GM21619 (cell line): ENCODE results near the gene RAB28.
"Not testable (repeated sequence)": the region's sequence is repeated elsewhere in the genome, so short reads cannot be mapped to it uniquely, and the experiment has no call there.

Experiments
- ATAC-seq: cut with Tn5 transposase; IDR thresholded peaks from one replicate; pipeline ENCODE4 v1.9.1; 2021; ENCODE audit not compliant: unreplicated experiment

Gene RAB28

GRCh38 chr4:13452927-13453579 is 31.1 kb downstream of the RAB28 start:
- no peak for ATAC-seq

- no peak for ATAC-seq
Observed at GRCh38 chr4:13449590-13449989, 34.5 kb downstream of the RAB28 start.

GRCh38 chr4:13445841-13446790 is 38.0 kb downstream of the RAB28 start:
- no peak for ATAC-seq

- no peak for ATAC-seq
Observed at GRCh38 chr4:13441506-13441905, 42.6 kb downstream of the RAB28 start.

- no peak for ATAC-seq
Observed at GRCh38 chr4:13436962-13437361, 47.2 kb downstream of the RAB28 start.

GRCh38 chr4:13432453-13432852 is 51.7 kb downstream of the RAB28 start:
- no peak for ATAC-seq

- no peak for ATAC-seq
Observed at GRCh38 chr4:13430834-13431568, 53.1 kb downstream of the RAB28 start.

GRCh38 chr4:13427599-13428325 is 56.4 kb downstream of the RAB28 start:
- ATAC-seq = no peak

GRCh38 chr4:13415068-13415785 is 68.9 kb downstream of the RAB28 start:
- ATAC-seq = no peak

- no peak for ATAC-seq
Observed at GRCh38 chr4:13413729-13414437, 70.3 kb downstream of the RAB28 start.

GRCh38 chr4:13411942-13412341 is 72.2 kb downstream of the RAB28 start:
- ATAC-seq = no peak

- ATAC-seq = no peak
Observed at GRCh38 chr4:13409324-13409723, 74.8 kb downstream of the RAB28 start.

- ATAC-seq = not testable (repeated sequence)
Observed at GRCh38 chr4:13406156-13406555, 78.0 kb downstream of the RAB28 start.

- no peak for ATAC-seq
Observed at GRCh38 chr4:13403833-13404232, 80.3 kb downstream of the RAB28 start.

GRCh38 chr4:13403326-13403725 is 80.8 kb downstream of the RAB28 start:
- ATAC-seq = no peak

GRCh38 chr4:13399257-13399656 is 84.9 kb downstream of the RAB28 start:
- ATAC-seq = no peak

GRCh38 chr4:13396161-13396560 is 88.0 kb downstream of the RAB28 start:
- no peak for ATAC-seq

- ATAC-seq = not testable (repeated sequence)
Observed at GRCh38 chr4:13389901-13390300, 94.2 kb downstream of the RAB28 start.

- peak; percentile 84 for ATAC-seq
Observed at GRCh38 chr4:13386405-13387107, 97.6 kb downstream of the RAB28 start.
